ENCODE results near the gene NEDD4L. TPM values are rescaled to one million over a fixed set of nuclear protein-coding genes. Genes with fewer than 3 reads are reported as not detected.
"Not testable (repeated sequence)": the region's sequence is repeated elsewhere in the genome, so short reads cannot be mapped to it uniquely, and the experiment has no call there.

Gene NEDD4L
- total and polyA plus RNA-seq, 9 donors = 24.8 to 43.1 (median 34.0) TPM

- Histone ChIP-seq H3K27ac (ENCODE audit: low read length) (peak overlapping the region; percentile 48), H3K4me3 (ENCODE audit: low read length) (no peak overlapping the region)
Measured at GRCh38 chr18:58264840-58265239, 220.8 kb downstream of the NEDD4L start.

GRCh38 chr18:58265489-58265888 lies 221.5 kb downstream of the NEDD4L start:
- H3K4me1 ChIP-seq (ENCODE audit: control insufficient read depth, insufficient read depth, low read length) = peaks cover 29% of the 10 kb centered on the region
- not testable (repeated sequence) for H3K27me3 ChIP-seq (ENCODE audit: control insufficient read depth, insufficient read depth, low read length); H3K36me3 ChIP-seq (ENCODE audit: control insufficient read depth, insufficient read depth, low read length); H3K27ac ChIP-seq (ENCODE audit: low read length); DNase-seq; H3K4me3 ChIP-seq (ENCODE audit: low read length); H3K9me3 ChIP-seq (replicated peaks; ENCODE audit: control insufficient read depth, low read depth, low read length)
- no CpG with 5 or more reads among the region's 3 CpGs for WGBS (ENCODE audit: insufficient coverage)

More at GRCh38 chr18:58264840-58265239, 220.8 kb downstream of the NEDD4L start:
- WGBS (ENCODE audit: insufficient coverage) = 92% methylated on average over 2 of the region's 2 CpGs
- DNase-seq = no peak
- Histone ChIP-seq H3K9me3 (replicated peaks; ENCODE audit: control insufficient read depth, low read depth, low read length) (no peaks in the 10 kb centered on the region), H3K36me3 (ENCODE audit: control insufficient read depth, insufficient read depth, low read length) (no peaks in the 10 kb centered on the region), H3K4me1 (ENCODE audit: control insufficient read depth, insufficient read depth, low read length) (peaks cover 29% of the 10 kb centered on the region), H3K27me3 (ENCODE audit: control insufficient read depth, insufficient read depth, low read length) (no peaks in the 10 kb centered on the region)

GRCh38 chr18:58266291-58266690 lies 222.3 kb downstream of the NEDD4L start:
- Histone ChIP-seq H3K27ac (ENCODE audit: low read length) (no peak overlapping the region), H3K36me3 (ENCODE audit: control insufficient read depth, insufficient read depth, low read length) (no peaks in the 10 kb centered on the region), H3K4me3 (ENCODE audit: low read length) (no peak overlapping the region), H3K9me3 (replicated peaks; ENCODE audit: control insufficient read depth, low read depth, low read length) (no peaks in the 10 kb centered on the region), H3K27me3 (ENCODE audit: control insufficient read depth, insufficient read depth, low read length) (no peaks in the 10 kb centered on the region), H3K4me1 (ENCODE audit: control insufficient read depth, insufficient read depth, low read length) (peaks cover 28% of the 10 kb centered on the region)
- WGBS (ENCODE audit: insufficient coverage) = no CpG with 5 or more reads among the region's 1 CpG
- DNase-seq = no peak

GRCh38 chr18:58267493-58267892 lies 223.5 kb downstream of the NEDD4L start:
- no peak overlapping the region for H3K27ac ChIP-seq (ENCODE audit: low read length)
- H3K4me3 ChIP-seq (ENCODE audit: low read length) = no peak overlapping the region
- H3K36me3 ChIP-seq (ENCODE audit: control insufficient read depth, insufficient read depth, low read length) = no peaks in the 10 kb centered on the region
- peaks cover 24% of the 10 kb centered on the region for H3K4me1 ChIP-seq (ENCODE audit: control insufficient read depth, insufficient read depth, low read length)
- H3K9me3 ChIP-seq (replicated peaks; ENCODE audit: control insufficient read depth, low read depth, low read length) = no peaks in the 10 kb centered on the region
- no peaks in the 10 kb centered on the region for H3K27me3 ChIP-seq (ENCODE audit: control insufficient read depth, insufficient read depth, low read length)
- DNase-seq = no peak
- WGBS (ENCODE audit: insufficient coverage) = 80% methylated on average over 2 of the region's 6 CpGs

GRCh38 chr18:58268849-58269248 lies 224.8 kb downstream of the NEDD4L start:
- no peak overlapping the region for H3K27ac ChIP-seq (ENCODE audit: low read length)
- H3K4me3 ChIP-seq (ENCODE audit: low read length) = no peak overlapping the region
- peak; percentile 40 for DNase-seq
- H3K4me1 ChIP-seq (ENCODE audit: control insufficient read depth, insufficient read depth, low read length) = peaks cover 24% of the 10 kb centered on the region
- no peaks in the 10 kb centered on the region for H3K9me3 ChIP-seq (replicated peaks; ENCODE audit: control insufficient read depth, low read depth, low read length)
- H3K36me3 ChIP-seq (ENCODE audit: control insufficient read depth, insufficient read depth, low read length) = no peaks in the 10 kb centered on the region
- 40% methylated on average over 1 of the region's 2 CpGs for WGBS (ENCODE audit: insufficient coverage)
- no peaks in the 10 kb centered on the region for H3K27me3 ChIP-seq (ENCODE audit: control insufficient read depth, insufficient read depth, low read length)

GRCh38 chr18:58269931-58270330 lies 225.9 kb downstream of the NEDD4L start:
- WGBS (ENCODE audit: insufficient coverage) = 100% methylated on average over 2 of the region's 5 CpGs
- H3K27ac ChIP-seq (ENCODE audit: low read length) = no peak overlapping the region
- peaks cover 25% of the 10 kb centered on the region for H3K4me1 ChIP-seq (ENCODE audit: control insufficient read depth, insufficient read depth, low read length)

GRCh38 chr18:58270396-58270795 lies 226.4 kb downstream of the NEDD4L start:
- DNase-seq = no peak
- Histone ChIP-seq H3K9me3 (replicated peaks; ENCODE audit: control insufficient read depth, low read depth, low read length) (no peaks in the 10 kb centered on the region), H3K4me3 (ENCODE audit: low read length) (no peak overlapping the region), H3K36me3 (ENCODE audit: control insufficient read depth, insufficient read depth, low read length) (no peaks in the 10 kb centered on the region), H3K27me3 (ENCODE audit: control insufficient read depth, insufficient read depth, low read length) (no peaks in the 10 kb centered on the region), H3K4me1 (ENCODE audit: control insufficient read depth, insufficient read depth, low read length) (peaks cover 22% of the 10 kb centered on the region), H3K27ac (ENCODE audit: low read length) (no peak overlapping the region)
- WGBS (ENCODE audit: insufficient coverage) = 100% methylated on average over 1 of the region's 4 CpGs

More at GRCh38 chr18:58269931-58270330, 225.9 kb downstream of the NEDD4L start:
- H3K27me3 ChIP-seq (ENCODE audit: control insufficient read depth, insufficient read depth, low read length) = no peaks in the 10 kb centered on the region
- no peaks in the 10 kb centered on the region for H3K36me3 ChIP-seq (ENCODE audit: control insufficient read depth, insufficient read depth, low read length)
- H3K9me3 ChIP-seq (replicated peaks; ENCODE audit: control insufficient read depth, low read depth, low read length) = no peaks in the 10 kb centered on the region
- no peak for DNase-seq
- H3K4me3 ChIP-seq (ENCODE audit: low read length) = no peak overlapping the region

GRCh38 chr18:58271770-58272169 lies 227.7 kb downstream of the NEDD4L start:
- H3K9me3 ChIP-seq (replicated peaks; ENCODE audit: control insufficient read depth, low read depth, low read length) = no peaks in the 10 kb centered on the region
- no CpG with 5 or more reads among the region's 2 CpGs for WGBS (ENCODE audit: insufficient coverage)
- no peak for DNase-seq
- H3K4me1 ChIP-seq (ENCODE audit: control insufficient read depth, insufficient read depth, low read length) = peaks cover 28% of the 10 kb centered on the region
- no peak overlapping the region for H3K4me3 ChIP-seq (ENCODE audit: low read length)
- H3K27ac ChIP-seq (ENCODE audit: low read length) = no peak overlapping the region
- no peaks in the 10 kb centered on the region for H3K27me3 ChIP-seq (ENCODE audit: control insufficient read depth, insufficient read depth, low read length)
- H3K36me3 ChIP-seq (ENCODE audit: control insufficient read depth, insufficient read depth, low read length) = no peaks in the 10 kb centered on the region

GRCh38 chr18:58272209-58272608 lies 228.2 kb downstream of the NEDD4L start:
- Histone ChIP-seq H3K36me3 (ENCODE audit: control insufficient read depth, insufficient read depth, low read length) (no peaks in the 10 kb centered on the region), H3K4me3 (ENCODE audit: low read length) (no peak overlapping the region), H3K9me3 (replicated peaks; ENCODE audit: control insufficient read depth, low read depth, low read length) (no peaks in the 10 kb centered on the region), H3K27me3 (ENCODE audit: control insufficient read depth, insufficient read depth, low read length) (no peaks in the 10 kb centered on the region), H3K27ac (ENCODE audit: low read length) (no peak overlapping the region), H3K4me1 (ENCODE audit: control insufficient read depth, insufficient read depth, low read length) (peaks cover 33% of the 10 kb centered on the region)
- 96% methylated on average over 4 of the region's 6 CpGs for WGBS (ENCODE audit: insufficient coverage)
- DNase-seq = no peak

GRCh38 chr18:58272779-58273435 lies 228.9 kb downstream of the NEDD4L start:
- H3K9me3 ChIP-seq (replicated peaks; ENCODE audit: control insufficient read depth, low read depth, low read length) = no peaks in the 10 kb centered on the region
- no peak overlapping the region for H3K27ac ChIP-seq (ENCODE audit: low read length)
- H3K27me3 ChIP-seq (ENCODE audit: control insufficient read depth, insufficient read depth, low read length) = no peaks in the 10 kb centered on the region
- DNase-seq = no peak
- 89% methylated on average over 4 of the region's 7 CpGs for WGBS (ENCODE audit: insufficient coverage)
- peaks cover 35% of the 10 kb centered on the region for H3K4me1 ChIP-seq (ENCODE audit: control insufficient read depth, insufficient read depth, low read length)
- H3K4me3 ChIP-seq (ENCODE audit: low read length) = no peak overlapping the region
- no peaks in the 10 kb centered on the region for H3K36me3 ChIP-seq (ENCODE audit: control insufficient read depth, insufficient read depth, low read length)

- no peak overlapping the region for H3K27ac ChIP-seq (ENCODE audit: low read length)
- no peak for DNase-seq
Measured at GRCh38 chr18:58275176-58275575, 231.2 kb downstream of the NEDD4L start.

More at GRCh38 chr18:58275176-58275575, 231.2 kb downstream of the NEDD4L start:
- H3K9me3 ChIP-seq (replicated peaks; ENCODE audit: control insufficient read depth, low read depth, low read length) = no peaks in the 10 kb centered on the region
- H3K4me3 ChIP-seq (ENCODE audit: low read length) = no peak overlapping the region
- peaks cover 28% of the 10 kb centered on the region for H3K4me1 ChIP-seq (ENCODE audit: control insufficient read depth, insufficient read depth, low read length)
- no peaks in the 10 kb centered on the region for H3K27me3 ChIP-seq (ENCODE audit: control insufficient read depth, insufficient read depth, low read length)
- H3K36me3 ChIP-seq (ENCODE audit: control insufficient read depth, insufficient read depth, low read length) = no peaks in the 10 kb centered on the region
- WGBS (ENCODE audit: insufficient coverage) = no CpG with 5 or more reads among the region's 1 CpG
